ENCODE measurements around the gene WDPCP. TPM values are rescaled to one million over a fixed set of nuclear protein-coding genes. Genes with fewer than 3 reads are reported as not detected.

Gene WDPCP
- total and polyA plus RNA-seq, 2 of the 8 experiments (the other 6 are each of a cell fraction or from before 2014, with no cell fraction given), result 9.3 to 25.8 TPM

GRCh38 chr2:63132020-63132419 is 456.3 kb downstream of the WDPCP start (continued):
- TF ChIP-seq CHD7 (IDR thresholded peaks at IDR 0.05; ENCODE audit: insufficient replicate concordance, low read length), result no peak
- TF ChIP-seq RNF2 (IDR thresholded peaks at IDR 0.05; ENCODE audit: borderline replicate concordance, low read depth, low read length, missing control alignments, poor library complexity, severe bottlenecking), result no peak
- no peak for TF ChIP-seq TAF7 (optimal IDR thresholded peaks at IDR 0.05; ENCODE audit: borderline replicate concordance, low read depth, low read length)
- TF ChIP-seq USF2 (IDR thresholded peaks at IDR 0.05; ENCODE audit: low read length), result no peak
- no peak for TF ChIP-seq KDM5A (IDR thresholded peaks at IDR 0.05; ENCODE audit: low read length)
- TF ChIP-seq SIX5 (IDR thresholded peaks at IDR 0.05; ENCODE audit: low read depth, low read length), result no peak
- no peak for TF ChIP-seq CBX8 (IDR thresholded peaks at IDR 0.05; ENCODE audit: borderline replicate concordance, low read depth, low read length)
- TF ChIP-seq ATF3 (IDR thresholded peaks at IDR 0.05; ENCODE audit: insufficient read depth, low read depth, low read length), result no peak
- TF ChIP-seq NANOG (IDR thresholded peaks at IDR 0.05; ENCODE audit: insufficient read depth, low read depth, low read length, poor library complexity, severe bottlenecking), result no peak
